ENCODE data around the gene CLCN4.

DNA sequence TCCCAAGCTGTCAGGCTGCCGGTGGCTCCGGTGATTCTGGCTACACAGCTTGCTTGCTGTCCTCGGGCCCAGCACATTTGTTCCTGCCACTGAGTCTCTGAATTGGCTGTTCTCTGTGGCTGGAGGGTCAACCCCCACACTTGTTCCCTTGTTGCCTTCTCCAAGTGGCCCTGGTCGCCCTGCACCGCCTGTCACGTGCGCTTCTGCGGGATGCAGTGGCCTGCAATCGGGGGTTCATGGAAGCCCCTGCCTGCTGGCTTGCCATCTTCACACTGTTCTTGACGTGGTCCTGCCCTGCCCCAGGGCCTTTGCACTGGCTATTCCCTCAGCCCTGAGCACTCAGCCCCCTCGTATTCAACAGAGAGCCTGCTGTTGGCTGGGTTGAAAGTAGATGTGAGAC is 8.1 kb downstream of the CLCN4 start:
- TF ChIP-seq CTCF (IDR thresholded peaks at IDR 0.05) (no peak), POLR2A (IDR thresholded peaks at IDR 0.05) (no peak), POLR2AphosphoS5 (IDR thresholded peaks at IDR 0.05) (no peak), EP300 (IDR thresholded peaks at IDR 0.05) (no peak)

All from suprapubic skin (tissue), 4 donors.